ENCODE data around the gene CES4A.
"Not testable (repeated sequence)": the region's sequence is repeated elsewhere in the genome, so short reads cannot be mapped to it uniquely, and the experiment has no call there.

Gene CES4A

GRCh38 chr16:67022531-67023214, 34.3 kb downstream of the CES4A start:
- DNase-seq (ENCODE audit: low read depth): no peak

GRCh38 chr16:67023689-67024088, 35.3 kb downstream of the CES4A start:
- DNase-seq (ENCODE audit: low read depth): no peak

DNA sequence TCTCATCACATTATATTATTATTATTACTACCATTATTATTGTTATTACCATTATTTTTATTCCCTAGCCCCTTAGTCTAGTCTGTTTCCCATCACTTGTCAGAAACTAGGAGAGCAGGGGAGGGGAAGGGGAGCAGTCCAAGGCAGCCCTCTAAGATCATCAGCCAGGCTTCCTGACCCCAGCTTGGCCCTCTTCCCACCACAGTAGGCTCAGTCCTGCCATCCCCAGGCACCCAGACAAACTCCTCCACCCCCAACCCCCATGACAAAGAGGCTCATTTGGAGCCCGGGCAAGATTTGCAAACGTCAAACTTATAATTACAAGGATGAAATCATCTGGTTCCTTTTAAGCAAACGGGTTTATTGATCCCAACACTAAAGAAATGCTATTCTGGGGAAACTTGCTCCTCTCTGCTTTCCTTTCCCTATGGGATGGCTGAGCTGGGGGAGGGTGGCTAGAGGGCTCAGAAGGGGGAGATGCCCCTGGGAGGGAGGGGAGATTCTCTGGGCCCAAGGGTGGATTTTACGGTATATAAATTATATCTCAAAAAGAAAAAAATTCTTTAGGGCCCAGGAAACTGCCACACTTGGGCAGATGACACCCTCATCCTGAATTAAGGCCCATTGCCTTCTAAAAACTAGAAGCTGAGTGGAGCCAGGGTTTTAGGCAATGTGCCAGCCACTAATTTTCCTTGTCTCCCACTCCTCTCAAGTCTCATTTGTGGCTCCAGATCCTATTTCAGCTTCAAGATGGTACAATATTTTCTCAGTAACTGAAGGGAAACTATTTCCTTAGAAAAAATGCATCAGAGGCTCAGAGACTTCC, 36.2 kb downstream of the CES4A start:
- DNase-seq (ENCODE audit: low read depth): no peak

DNA sequence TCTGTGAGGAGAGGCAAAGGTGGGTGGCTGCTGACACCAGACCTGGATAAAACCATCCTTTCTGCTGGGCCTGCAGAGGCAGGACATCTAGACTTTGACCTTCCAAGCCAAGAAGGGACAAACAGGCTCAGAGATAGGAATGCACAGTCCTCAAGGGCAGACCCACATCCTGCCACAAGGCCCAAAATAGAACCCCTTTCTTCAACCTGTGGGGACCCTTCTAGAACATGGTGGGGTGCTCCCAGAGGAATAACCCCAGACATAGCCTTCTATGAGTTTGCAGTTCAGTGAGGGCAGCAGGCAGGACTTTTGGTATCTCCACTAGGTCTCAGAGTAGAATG, 36.8 kb downstream of the CES4A start:
- DNase-seq (ENCODE audit: low read depth): no peak

DNA sequence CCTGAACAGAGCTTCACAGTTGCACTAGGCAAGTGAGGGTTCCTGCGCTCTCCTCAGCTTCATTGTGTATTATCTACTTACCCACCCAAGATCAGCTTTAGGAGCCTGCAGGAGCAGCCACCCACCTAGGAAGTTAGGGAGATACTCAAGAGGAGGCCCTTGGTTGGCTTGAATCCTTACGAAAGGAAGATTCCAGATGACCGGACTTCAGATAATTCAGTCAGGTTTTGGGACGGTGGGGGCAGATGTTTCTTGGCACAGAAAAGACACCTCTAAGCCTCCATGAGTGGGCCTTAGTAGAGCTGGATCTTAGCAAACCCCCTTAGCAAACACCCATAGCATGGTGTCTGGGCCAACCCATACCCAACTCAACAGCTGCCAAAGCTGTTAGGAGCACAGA, 38.2 kb downstream of the CES4A start:
- no peak for DNase-seq (ENCODE audit: low read depth)

GRCh38 chr16:67027046-67027445, 38.7 kb downstream of the CES4A start:
- no peak for DNase-seq (ENCODE audit: low read depth)

GRCh38 chr16:67028167-67028695, 39.8 kb downstream of the CES4A start:
- no peak for DNase-seq (ENCODE audit: low read depth)

GRCh38 chr16:67028696-67029253, 40.4 kb downstream of the CES4A start, which contains the start of gene CBFB:
Gene CBFB (plus strand): TSS chr16:67029149. CDS start chr16:67029408, 259 bp downstream.
- DNase-seq (ENCODE audit: low read depth): peak; percentile 92

DNA sequence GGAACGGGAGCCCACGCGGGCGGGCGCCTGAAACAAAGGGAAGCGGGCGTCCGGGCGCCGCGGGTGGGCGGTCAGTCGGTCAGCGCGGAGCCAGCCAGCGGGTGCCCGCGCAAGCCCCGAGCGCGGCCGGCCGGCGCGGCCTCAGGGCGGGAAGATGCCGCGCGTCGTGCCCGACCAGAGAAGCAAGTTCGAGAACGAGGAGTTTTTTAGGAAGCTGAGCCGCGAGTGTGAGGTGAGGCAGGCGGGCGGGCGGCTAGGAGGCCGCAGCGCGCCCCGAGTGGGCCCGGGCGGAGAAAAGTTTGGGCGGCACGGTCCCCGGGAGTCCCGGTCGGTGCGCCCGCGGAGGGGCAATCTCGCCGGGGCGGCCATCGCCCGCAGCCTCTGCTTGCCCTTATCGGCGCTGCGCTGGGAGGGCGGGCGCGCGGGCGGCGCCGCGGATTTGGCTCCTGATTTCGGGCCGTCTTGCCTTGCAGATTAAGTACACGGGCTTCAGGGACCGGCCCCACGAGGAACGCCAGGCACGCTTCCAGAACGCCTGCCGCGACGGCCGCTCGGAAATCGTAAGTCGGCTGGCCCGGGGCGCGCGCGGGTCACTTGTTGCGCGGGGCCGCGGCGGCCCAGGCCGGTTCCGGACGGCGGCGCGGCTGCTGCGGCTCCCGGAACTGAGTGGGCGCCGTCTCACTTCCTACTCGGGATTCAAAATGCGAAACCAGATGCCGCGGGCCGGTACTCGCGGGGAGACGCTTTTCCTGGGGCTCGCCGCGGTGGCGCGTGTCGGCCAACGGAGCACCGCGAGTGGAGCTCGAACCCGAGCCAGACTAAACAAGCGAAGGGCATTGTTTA, 41.1 kb downstream of the CES4A start:
- DNase-seq (ENCODE audit: low read depth): peak; percentile 66

DNA sequence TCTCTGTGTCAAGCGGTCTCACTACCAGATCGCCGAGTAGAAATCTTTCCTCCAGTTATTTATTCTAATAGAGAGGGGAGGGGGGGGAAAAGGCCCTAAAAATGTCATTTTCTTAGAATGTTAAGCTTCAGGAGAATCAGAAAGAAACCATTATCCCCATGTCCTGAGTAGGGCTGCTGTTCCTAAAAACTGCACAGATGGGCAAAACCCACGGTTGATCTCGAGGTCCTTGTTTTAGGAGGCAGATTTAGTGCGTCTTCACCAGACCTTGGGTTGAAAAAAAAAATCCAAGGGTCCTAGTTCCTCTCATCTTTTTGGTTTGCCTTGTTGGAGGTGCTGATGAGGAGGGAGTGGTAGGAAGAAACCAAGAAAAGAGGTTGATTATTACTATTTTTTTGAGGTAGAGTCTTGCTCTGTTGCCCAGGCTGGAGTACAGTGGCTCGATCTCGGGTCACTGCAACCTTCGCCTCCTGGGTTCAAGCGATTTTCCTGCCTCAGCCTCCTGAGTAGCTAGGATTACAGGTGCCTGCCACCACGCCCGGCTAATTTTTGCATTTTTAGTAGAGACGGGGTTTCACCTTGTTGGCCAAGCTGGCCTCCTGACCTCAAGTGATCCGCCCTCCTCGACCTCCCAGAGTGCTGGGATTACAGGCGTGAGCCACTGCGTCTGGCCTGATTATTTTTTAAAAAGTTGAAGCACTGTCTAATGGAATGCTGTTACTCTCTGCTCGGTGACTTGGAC, 42.0 kb downstream of the CES4A start:
- DNase-seq (ENCODE audit: low read depth): peak; percentile 28

- no peak for DNase-seq (ENCODE audit: low read depth)
Observed at GRCh38 chr16:67034487-67034886, 46.1 kb downstream of the CES4A start.

GRCh38 chr16:67035364-67035763, 47.0 kb downstream of the CES4A start:
- no peak for DNase-seq (ENCODE audit: low read depth)

DNA sequence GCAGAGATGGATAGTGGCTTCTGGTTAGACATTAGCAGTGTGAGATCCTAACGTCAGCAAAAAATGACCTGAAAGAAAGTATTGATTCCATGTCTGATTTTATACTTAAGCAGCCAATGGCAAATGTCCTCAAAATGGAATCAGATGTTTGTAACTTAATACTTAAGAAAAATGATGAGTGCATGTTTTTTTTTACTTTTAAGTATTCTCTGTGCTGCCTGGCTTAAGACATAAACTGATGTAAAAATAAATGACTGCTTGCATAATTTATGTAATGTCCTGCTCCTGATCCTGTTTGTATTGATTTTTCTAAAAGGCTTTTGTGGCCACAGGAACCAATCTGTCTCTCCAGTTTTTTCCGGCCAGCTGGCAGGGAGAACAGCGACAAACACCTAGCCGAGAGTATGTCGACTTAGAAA, 47.9 kb downstream of the CES4A start:
- no peak for DNase-seq (ENCODE audit: low read depth)

DNA sequence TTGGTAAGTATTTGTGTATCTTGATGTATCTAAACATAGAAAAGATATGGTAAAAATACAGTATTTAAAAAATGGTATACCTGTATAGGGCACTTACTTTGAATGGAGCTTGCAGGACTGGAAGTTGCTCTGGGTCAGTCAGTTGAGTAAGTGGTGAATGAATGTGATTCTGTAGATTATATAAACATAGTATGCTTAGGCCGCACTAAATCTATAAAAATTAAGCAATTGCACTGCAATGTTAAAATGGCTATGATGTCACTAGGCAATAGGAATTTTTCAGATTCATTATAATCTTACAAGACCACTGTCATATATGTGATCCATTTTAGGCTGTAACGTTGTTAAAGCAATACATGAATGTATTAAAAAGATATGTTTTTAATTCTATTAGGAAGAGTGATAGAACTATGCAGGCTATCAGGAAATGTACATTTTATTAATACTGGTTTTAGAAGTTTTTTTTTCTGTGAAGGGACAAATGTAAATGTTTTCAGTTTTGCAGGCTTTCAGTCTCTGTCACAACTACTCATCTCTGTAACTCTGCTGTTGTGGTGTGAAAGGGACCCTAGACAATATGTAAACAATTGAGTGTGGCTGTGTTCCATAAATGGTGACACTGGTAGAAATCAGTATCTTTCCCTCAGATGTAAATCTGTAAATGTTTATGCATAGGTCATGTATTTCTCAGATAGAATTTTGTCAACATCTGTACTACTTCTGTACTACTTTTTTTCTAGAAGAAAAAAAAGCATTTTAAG, 51.1 kb downstream of the CES4A start:
- peak; percentile 40 for DNase-seq (ENCODE audit: low read depth)

GRCh38 chr16:67040166-67040565, 51.8 kb downstream of the CES4A start:
- no peak for DNase-seq (ENCODE audit: low read depth)

- peak; percentile 40 for DNase-seq (ENCODE audit: low read depth)
Observed at GRCh38 chr16:67040906-67041305, 52.5 kb downstream of the CES4A start.

GRCh38 chr16:67041520-67041919, 53.1 kb downstream of the CES4A start:
- DNase-seq (ENCODE audit: low read depth): not testable (repeated sequence)

GRCh38 chr16:67043420-67043819, 55.0 kb downstream of the CES4A start:
- DNase-seq (ENCODE audit: low read depth): no peak

- no peak for DNase-seq (ENCODE audit: low read depth)
Observed at GRCh38 chr16:67050796-67051195, 62.4 kb downstream of the CES4A start.

- no peak for DNase-seq (ENCODE audit: low read depth)
Observed at GRCh38 chr16:67052399-67052798, 64.0 kb downstream of the CES4A start.
